Measurements from ENCODE around the gene ADCY7.

DNA sequence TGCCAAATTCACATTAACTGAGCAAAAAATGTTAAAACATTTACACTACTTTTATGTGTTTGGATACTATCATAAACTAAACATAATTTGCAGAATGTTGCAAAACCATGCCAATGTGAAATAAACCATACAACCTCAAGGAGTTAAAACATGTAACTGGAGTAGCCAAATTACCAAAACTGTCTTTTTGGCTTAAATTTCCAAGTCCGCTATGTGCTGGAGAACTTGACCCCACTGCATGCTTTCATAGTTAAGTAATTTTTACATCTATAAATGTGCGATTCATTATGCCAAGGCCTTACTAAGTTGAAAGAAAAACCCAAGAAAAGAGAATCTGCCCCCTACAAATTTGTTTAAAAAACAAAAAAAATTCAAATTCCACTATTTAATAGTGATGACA is 74.2 kb downstream of the ADCY7 start:
- no peak for TF ChIP-seq CTCF (IDR thresholded peaks at IDR 0.05)
- no peak for TF ChIP-seq POLR2AphosphoS5 (IDR thresholded peaks at IDR 0.05)
- TF ChIP-seq POLR2A (IDR thresholded peaks at IDR 0.05), result no peak
